Ishikawa (cell line): ENCODE data around the gene LY6G5C.

Experiments used
- EGR1 ChIP-seq: IDR thresholded peaks from 2 replicates; pipeline ENCODE4 v1.6.1; 2012
- EP300 ChIP-seq: IDR thresholded peaks from 2 replicates; pipeline ENCODE4 v1.6.1; 2012; ENCODE audit warnings: borderline replicate concordance
- NFIC ChIP-seq: IDR thresholded peaks from 2 replicates; pipeline ENCODE4 v1.6.1; 2012
- RAD21 ChIP-seq: IDR thresholded peaks from 2 replicates; pipeline ENCODE4 v1.6.1; 2012; ENCODE audit warnings: low read depth
- TAF1 ChIP-seq: IDR thresholded peaks from 2 replicates; pipeline ENCODE4 v1.6.1; 2012; ENCODE audit warnings: low read depth, mild to moderate bottlenecking
- TCF12 ChIP-seq: IDR thresholded peaks from 2 replicates; pipeline ENCODE4 v1.6.1; 2012; ENCODE audit warnings: low read depth
- YY1 ChIP-seq: IDR thresholded peaks from 2 replicates; pipeline ENCODE4 v1.6.1; 2012; ENCODE audit warnings: low read depth
- ZBTB7A ChIP-seq: IDR thresholded peaks from 2 replicates; pipeline ENCODE4 v1.6.1; 2012; ENCODE audit warnings: low read depth
- TF ChIP-seq, protein P1 (sequence below): IDR thresholded peaks from 2 replicates; pipeline ENCODE4 v1.6.1; 2012

- TF ChIP-seq EP300 (no peak), ZBTB7A (no peak), YY1 (no peak), NFIC (no peak), TCF12 (no peak), TAF1 (no peak), RAD21 (no peak), EGR1 (no peak)
- TF ChIP-seq, protein P1, sequence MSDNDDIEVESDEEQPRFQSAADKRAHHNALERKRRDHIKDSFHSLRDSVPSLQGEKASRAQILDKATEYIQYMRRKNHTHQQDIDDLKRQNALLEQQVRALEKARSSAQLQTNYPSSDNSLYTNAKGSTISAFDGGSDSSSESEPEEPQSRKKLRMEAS, result no peak
These were observed 14.4 kb downstream of the LY6G5C start for GRCh38 chr6:31666337-31666965.
